ENCODE data around the gene TMEM252.

Gene TMEM252

GRCh38 chr9:68540712-68541535 lies at the start of gene TMEM252:
Gene TMEM252 (minus strand): TSS chr9:68540883. CDS start chr9:68540814, 69 bp downstream.
- FAIRE-seq, result no peak

GRCh38 chr9:68585034-68585761 lies 44.5 kb upstream of the TMEM252 start:
- no peak for FAIRE-seq

GRCh38 chr9:68584189-68585033 lies 43.7 kb upstream of the TMEM252 start:
- FAIRE-seq, result peak; percentile 96

GRCh38 chr9:68581696-68582095 lies 41.0 kb upstream of the TMEM252 start:
- FAIRE-seq, result no peak

- no peak for FAIRE-seq
These were observed 37.3 kb upstream of the TMEM252 start for GRCh38 chr9:68577774-68578591.

- FAIRE-seq, result no peak
These were observed 35.1 kb upstream of the TMEM252 start for GRCh38 chr9:68575817-68576216.

- peak; percentile 50 for FAIRE-seq
These were observed 33.5 kb upstream of the TMEM252 start for GRCh38 chr9:68574150-68574549.

- no peak for FAIRE-seq
These were observed 26.9 kb upstream of the TMEM252 start for GRCh38 chr9:68567565-68567964.

GRCh38 chr9:68562461-68562860 lies 21.8 kb upstream of the TMEM252 start:
- no peak for FAIRE-seq

- FAIRE-seq, result no peak
These were observed 19.6 kb upstream of the TMEM252 start for GRCh38 chr9:68560071-68560844.

- no peak for FAIRE-seq
These were observed 17.9 kb upstream of the TMEM252 start for GRCh38 chr9:68558545-68558944.

GRCh38 chr9:68555437-68556150 lies 14.9 kb upstream of the TMEM252 start:
- FAIRE-seq, result no peak

GRCh38 chr9:68552700-68553476 lies 12.2 kb upstream of the TMEM252 start:
- FAIRE-seq, result no peak

- FAIRE-seq, result no peak
These were observed 10.5 kb upstream of the TMEM252 start for GRCh38 chr9:68551191-68551590.

- no peak for FAIRE-seq
These were observed 7.6 kb upstream of the TMEM252 start for GRCh38 chr9:68548241-68548640.

GRCh38 chr9:68547417-68547816 lies 6.7 kb upstream of the TMEM252 start:
- no peak for FAIRE-seq

- FAIRE-seq, result no peak
These were observed 6.1 kb upstream of the TMEM252 start for GRCh38 chr9:68546596-68547390.

- no peak for FAIRE-seq
These were observed 4.5 kb upstream of the TMEM252 start for GRCh38 chr9:68545033-68545705.
